GM12872 (cell line): ENCODE results near the gene LMBR1.

Experiments used
- TF ChIP-seq, protein P1 (sequence below): IDR thresholded peaks from 3 replicates; pipeline ENCODE4 v1.5.1; 2011; ENCODE audit warnings: low read depth, mild to moderate bottlenecking, low read length, moderate library complexity; ENCODE audit not compliant: insufficient read depth

Gene LMBR1

GRCh38 chr7:156842317-156842716, 50.7 kb downstream of the LMBR1 start:
- TF ChIP-seq, protein P1, sequence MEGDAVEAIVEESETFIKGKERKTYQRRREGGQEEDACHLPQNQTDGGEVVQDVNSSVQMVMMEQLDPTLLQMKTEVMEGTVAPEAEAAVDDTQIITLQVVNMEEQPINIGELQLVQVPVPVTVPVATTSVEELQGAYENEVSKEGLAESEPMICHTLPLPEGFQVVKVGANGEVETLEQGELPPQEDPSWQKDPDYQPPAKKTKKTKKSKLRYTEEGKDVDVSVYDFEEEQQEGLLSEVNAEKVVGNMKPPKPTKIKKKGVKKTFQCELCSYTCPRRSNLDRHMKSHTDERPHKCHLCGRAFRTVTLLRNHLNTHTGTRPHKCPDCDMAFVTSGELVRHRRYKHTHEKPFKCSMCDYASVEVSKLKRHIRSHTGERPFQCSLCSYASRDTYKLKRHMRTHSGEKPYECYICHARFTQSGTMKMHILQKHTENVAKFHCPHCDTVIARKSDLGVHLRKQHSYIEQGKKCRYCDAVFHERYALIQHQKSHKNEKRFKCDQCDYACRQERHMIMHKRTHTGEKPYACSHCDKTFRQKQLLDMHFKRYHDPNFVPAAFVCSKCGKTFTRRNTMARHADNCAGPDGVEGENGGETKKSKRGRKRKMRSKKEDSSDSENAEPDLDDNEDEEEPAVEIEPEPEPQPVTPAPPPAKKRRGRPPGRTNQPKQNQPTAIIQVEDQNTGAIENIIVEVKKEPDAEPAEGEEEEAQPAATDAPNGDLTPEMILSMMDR: no peak

GRCh38 chr7:156841497-156841896, 51.5 kb downstream of the LMBR1 start:
- TF ChIP-seq, protein P1: no peak

DNA sequence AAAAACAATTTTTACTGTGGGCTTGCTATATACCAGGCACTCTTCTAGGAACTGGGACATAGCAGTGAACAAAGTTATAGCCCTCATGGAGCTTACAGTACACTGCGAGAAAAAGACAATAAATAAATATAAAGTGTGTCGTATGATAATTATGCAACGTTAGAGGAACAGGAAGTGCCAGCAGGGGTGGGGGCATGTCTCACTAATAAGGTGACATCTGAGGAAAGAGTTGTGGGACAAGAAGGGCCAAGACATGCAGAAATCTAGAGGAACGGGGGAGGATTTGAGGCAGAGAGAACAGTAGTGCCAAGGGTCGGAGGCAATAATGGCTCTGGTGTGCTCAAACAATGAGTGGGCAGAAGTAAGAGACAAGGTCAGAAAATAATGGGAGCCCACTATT, 52.8 kb downstream of the LMBR1 start:
- TF ChIP-seq, protein P1: no peak

DNA sequence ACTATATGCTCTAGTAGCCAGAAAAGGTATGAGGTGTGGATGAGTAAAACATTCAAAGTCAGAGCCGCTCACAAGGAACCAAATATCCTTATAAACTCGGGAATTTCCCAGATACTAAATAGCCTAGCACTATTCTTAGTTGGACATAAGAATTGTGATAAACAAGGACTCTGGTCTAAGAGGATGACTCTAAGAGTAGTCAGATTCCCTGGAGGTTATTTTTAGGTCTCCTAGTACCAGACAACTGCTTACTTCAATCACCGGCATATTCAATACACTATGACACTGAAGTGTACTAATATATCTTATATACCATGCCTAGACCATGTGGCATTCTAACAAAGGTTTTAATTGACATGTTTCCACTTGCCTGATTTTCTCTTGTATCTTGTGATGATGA, 56.5 kb downstream of the LMBR1 start:
- TF ChIP-seq, protein P1: no peak

- TF ChIP-seq, protein P1: no peak
Measured at GRCh38 chr7:156834462-156834861, 58.5 kb downstream of the LMBR1 start.

GRCh38 chr7:156833312-156833711, 59.7 kb downstream of the LMBR1 start:
- TF ChIP-seq, protein P1: no peak

- TF ChIP-seq, protein P1: no peak
Measured at GRCh38 chr7:156832195-156832877, 60.6 kb downstream of the LMBR1 start.
